Cardiac fibroblast (primary cell): ENCODE measurements around the gene RPS16.

Experiments used
- DNase-seq, 2 donors: peaks; one replicate each; pipeline versions ENCODE4 v3.0.0 to v3.0.0-alpha.2; 2010; ENCODE audit warnings: low read depth in 2 of 2
- H3K4me3 ChIP-seq, 2 donors: replicated peaks in 1 of 2; 1 replicate in 1 of 2; 2 replicates in 1 of 2; pipeline ENCODE4 v1.5.1; 2011; ENCODE audit warnings: low read depth in 2 of 2, low read length in 2 of 2, mild to moderate bottlenecking in 2 of 2, moderate library complexity in 1 of 2
- CTCF ChIP-seq: IDR thresholded peaks from one replicate; pipeline ENCODE4 v1.5.1; 2011; ENCODE audit warnings: low read depth, mild to moderate bottlenecking, low read length, inconsistent platforms

Gene RPS16

DNA sequence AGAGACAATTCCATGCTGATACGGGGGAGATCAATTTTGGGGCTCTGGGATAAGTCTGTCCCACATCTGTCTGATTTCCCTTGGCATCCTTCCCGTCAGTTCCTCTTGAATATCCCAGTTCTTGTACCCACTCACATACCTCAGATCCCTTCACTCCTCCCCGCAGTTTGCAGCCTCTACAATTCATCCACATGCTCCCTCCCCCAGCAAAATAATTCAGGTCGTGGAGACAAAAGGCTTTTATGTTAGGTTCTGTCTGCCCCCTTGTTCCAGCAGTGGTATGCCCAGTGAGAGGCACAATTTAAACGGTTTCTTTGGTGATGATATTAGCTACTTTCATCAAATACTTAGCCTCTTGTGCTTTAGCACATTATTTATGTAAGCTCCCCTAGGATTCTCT lies 9.6 kb downstream of the RPS16 start:
- H3K4me3 ChIP-seq: no peak overlapping the region
- TF ChIP-seq CTCF: no peak
- no peak for DNase-seq

DNA sequence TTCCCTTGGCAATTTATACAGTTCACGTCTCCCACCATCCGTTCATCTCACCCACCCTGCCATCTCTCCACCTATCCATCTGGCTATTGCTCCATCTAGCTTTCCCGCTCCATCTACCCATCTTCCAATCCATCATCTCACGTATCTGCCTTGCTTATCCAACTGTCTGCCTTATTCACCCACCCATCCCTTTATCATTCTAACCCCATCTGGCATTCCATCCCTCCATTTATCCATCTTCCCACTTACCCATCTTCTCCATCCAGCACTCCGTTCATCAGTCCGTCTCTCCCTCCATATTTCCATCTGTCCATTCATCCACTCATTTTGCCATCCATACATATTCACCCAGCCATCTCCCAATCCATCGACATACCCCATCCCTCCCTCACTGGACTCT lies 10.0 kb downstream of the RPS16 start:
- no peak for TF ChIP-seq CTCF
- H3K4me3 ChIP-seq: no peak overlapping the region
- DNase-seq: no peak

- no peak for TF ChIP-seq CTCF
- no peak for DNase-seq
- no peak overlapping the region for H3K4me3 ChIP-seq
Measured at GRCh38 chr19:39424934-39425333, 10.8 kb downstream of the RPS16 start.

DNA sequence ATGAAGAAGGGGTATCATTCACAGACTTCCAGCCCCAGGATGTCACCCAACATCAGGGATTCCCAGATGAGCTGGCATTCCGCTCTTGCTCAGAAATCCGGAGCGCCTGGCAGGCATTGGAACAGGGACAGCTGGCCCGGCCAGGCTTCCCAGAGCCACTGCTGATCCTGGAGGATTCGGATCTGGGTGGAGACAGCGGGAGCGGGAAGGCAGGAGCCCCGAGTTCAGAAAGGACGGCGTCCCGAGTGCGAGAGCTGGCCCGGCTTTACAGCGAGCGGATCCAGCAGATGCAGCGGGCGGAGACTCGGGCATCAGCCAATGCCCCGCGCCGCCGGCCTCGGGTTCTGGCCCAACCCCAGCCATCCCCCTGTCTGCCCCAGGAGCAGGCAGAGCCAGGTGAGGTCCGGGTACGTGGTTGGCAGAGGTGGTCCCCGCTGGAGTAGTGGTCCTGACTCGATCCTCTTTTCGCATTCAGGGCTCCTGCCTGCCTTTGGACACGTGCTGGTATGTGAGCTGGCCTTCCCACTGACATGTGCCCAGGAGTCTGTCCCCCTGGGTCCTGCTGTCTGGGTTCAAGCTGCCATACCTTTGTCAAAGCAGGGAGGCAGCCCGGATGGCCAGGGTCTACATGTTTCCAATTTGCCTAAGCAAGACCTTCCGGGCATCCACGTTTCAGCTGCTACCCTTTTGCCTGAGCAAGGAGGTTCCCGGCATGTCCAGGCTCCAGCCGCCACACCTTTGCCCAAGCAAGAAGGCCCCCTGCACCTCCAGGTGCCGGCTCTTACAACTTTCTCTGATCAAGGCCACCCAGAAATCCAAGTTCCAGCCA lies 12.3 kb downstream of the RPS16 start:
- no peak for DNase-seq
- TF ChIP-seq CTCF: no peak
- H3K4me3 ChIP-seq: no peak overlapping the region

DNA sequence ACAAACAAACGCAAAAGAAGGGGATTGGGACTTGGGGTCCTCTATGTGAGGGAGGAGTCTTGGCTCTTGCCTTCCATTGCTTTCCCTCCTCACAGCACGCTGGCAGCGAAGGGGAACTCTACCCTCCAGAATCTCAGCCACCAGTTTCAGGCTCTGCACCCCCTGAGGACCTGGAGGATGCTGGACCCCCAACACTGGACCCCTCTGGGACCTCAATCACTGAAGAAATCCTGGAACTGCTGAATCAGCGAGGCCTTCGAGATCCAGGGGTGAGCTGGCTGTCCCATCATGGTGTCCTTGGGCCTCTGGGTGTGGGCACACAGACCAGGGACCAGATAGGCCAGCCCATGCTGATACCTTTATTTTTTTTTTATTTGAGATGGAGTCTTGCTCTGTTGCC lies 13.7 kb downstream of the RPS16 start:
- DNase-seq: no peak
- H3K4me3 ChIP-seq: no peak overlapping the region
- no peak for TF ChIP-seq CTCF

GRCh38 chr19:39420769-39421168 lies 15.0 kb downstream of the RPS16 start:
- DNase-seq: no peak
- H3K4me3 ChIP-seq: no peak overlapping the region
- no peak for TF ChIP-seq CTCF

GRCh38 chr19:39419003-39419402 lies 16.7 kb downstream of the RPS16 start:
- no peak for TF ChIP-seq CTCF
- DNase-seq: no peak
- no peak overlapping the region for H3K4me3 ChIP-seq
